HEK293 (cell line): ENCODE results near the gene ABCC3.

Source experiments
- CTCF ChIP-seq: fragments of 450-650 bp; formaldehyde crosslinking; IDR thresholded peaks from 2 replicates; pipeline ENCODE4 v1.5.1; 2016; ENCODE audit warnings: missing biosample characterization, missing genetic modification characterization
- GFI1B ChIP-seq: fragments of 450-650 bp; formaldehyde crosslinking; IDR thresholded peaks from 2 replicates; pipeline ENCODE4 v1.5.1; 2016; ENCODE audit warnings: missing biosample characterization, missing genetic modification characterization
- MEIS1 ChIP-seq: sonication (generic); formaldehyde crosslinking; IDR thresholded peaks from 2 replicates; pipeline ENCODE4 v1.8.1; 2022; ENCODE audit warnings: missing genetic modification reagents, mild to moderate bottlenecking, borderline replicate concordance
- MYNN ChIP-seq: fragments of 450-650 bp; formaldehyde crosslinking; IDR thresholded peaks from 2 replicates; pipeline ENCODE4 v1.5.1; 2016; ENCODE audit warnings: missing biosample characterization, missing genetic modification characterization, borderline replicate concordance
- PBX3 ChIP-seq: sonication (generic); formaldehyde crosslinking; IDR thresholded peaks from 2 replicates; pipeline ENCODE4 v1.8.1; 2022; ENCODE audit warnings: mild to moderate bottlenecking, moderate library complexity, missing genetic modification reagents
- REST ChIP-seq: fragments of 450-650 bp; formaldehyde crosslinking; IDR thresholded peaks from 2 replicates; pipeline ENCODE4 v1.5.1; 2016; ENCODE audit warnings: missing biosample characterization, missing genetic modification characterization
- SP2 ChIP-seq: fragments of 450-650 bp; formaldehyde crosslinking; IDR thresholded peaks from 2 replicates; pipeline ENCODE4 v1.5.1; 2016; ENCODE audit warnings: missing biosample characterization, missing genetic modification characterization
- TCF7L2 ChIP-seq: IDR thresholded peaks from 2 replicates; pipeline ENCODE4 v1.6.1; 2011; ENCODE audit warnings: low read depth, mild to moderate bottlenecking, inconsistent platforms, low read length, moderate library complexity, borderline replicate concordance
- ZNF155 ChIP-seq: fragments of 450-650 bp; formaldehyde crosslinking; IDR thresholded peaks from 2 replicates; pipeline ENCODE4 v1.5.1; 2016; ENCODE audit warnings: missing biosample characterization, missing genetic modification characterization
- ZNF169 ChIP-seq: fragments of 450-650 bp; formaldehyde crosslinking; IDR thresholded peaks from 2 replicates; pipeline ENCODE4 v1.5.1; 2016; ENCODE audit warnings: missing biosample characterization, missing genetic modification characterization
- ZNF274 ChIP-seq, 2 experiments: fragments of 200-500 bp in 1 of 2; fragments of 450-650 bp in 1 of 2; sonication (Bioruptor generic) in 1 of 2; formaldehyde crosslinking in 1 of 2; IDR thresholded peaks; 2 replicates each; pipeline versions ENCODE4 v1.5.1 to v1.6.1; 2014 to 2016; ENCODE audit warnings: borderline replicate concordance in 1 of 2, inconsistent platforms in 1 of 2, low read length in 1 of 2, missing biosample characterization in 1 of 2, missing genetic modification characterization in 1 of 2
- ZNF292 ChIP-seq: fragments of 450-650 bp; formaldehyde crosslinking; IDR thresholded peaks from 2 replicates; pipeline ENCODE4 v1.5.1; 2016; ENCODE audit warnings: low read depth, missing biosample characterization, missing genetic modification characterization, borderline replicate concordance
- ZNF654 ChIP-seq: fragments of 450-650 bp; formaldehyde crosslinking; IDR thresholded peaks from 2 replicates; pipeline ENCODE4 v1.5.1; 2016; ENCODE audit warnings: low read depth, missing biosample characterization, missing genetic modification characterization
- TF ChIP-seq, protein P1 (sequence below): fragments of 450-650 bp; formaldehyde crosslinking; IDR thresholded peaks from 2 replicates; pipeline ENCODE4 v1.5.1; 2017; ENCODE audit warnings: missing biosample characterization, missing genetic modification characterization

DNA sequence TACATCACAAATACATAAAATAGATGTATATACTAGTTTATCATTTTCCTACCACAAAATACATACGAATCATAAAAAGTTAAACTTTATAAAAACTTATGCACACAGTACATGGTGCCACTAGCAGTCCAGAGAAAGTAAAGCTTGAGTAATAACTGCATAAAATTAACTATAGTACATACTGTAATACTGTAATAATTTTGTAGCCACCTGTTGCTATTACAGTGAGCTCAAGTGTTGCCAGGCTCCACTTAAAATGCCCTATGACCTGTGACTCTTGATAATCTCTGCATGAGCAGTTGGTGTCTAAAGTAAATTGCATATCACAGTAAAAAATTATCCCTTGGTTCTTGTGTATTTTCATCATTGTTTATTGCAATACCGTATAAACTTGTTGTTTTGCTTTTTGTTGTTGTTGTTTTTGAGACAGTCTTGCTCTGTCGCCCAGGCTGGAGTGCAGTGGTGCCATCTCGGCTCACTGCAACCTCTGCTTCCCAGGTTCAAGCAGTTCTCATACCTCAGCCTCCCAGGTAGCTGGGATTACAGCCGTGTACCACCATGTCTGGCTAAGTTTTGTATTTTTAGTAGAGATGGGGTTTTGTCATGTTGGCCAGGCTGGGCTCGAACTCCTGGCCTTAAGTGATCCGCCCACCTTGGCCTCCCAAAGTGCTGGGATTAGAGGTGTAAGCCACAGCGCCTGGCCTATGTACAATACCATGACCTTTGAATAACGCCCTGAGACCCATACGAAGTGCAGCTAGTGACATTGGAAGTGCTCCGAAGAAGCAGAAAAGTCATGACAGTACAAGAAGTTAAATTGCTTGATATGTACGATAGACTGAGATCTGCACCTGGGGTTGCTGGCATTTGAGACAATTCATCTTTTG lies 91.3 kb downstream of the ABCC3 start:
- no peak for TF ChIP-seq PBX3 (CRISPR knock-in tag)
- no peak for TF ChIP-seq REST (tag by site-specific recombination)
- TF ChIP-seq SP2 (tag by site-specific recombination): no peak
- no peak for TF ChIP-seq MEIS1 (CRISPR knock-in tag)
- no peak for TF ChIP-seq GFI1B (tag by site-specific recombination)
- TF ChIP-seq ZNF292 (tag by site-specific recombination): no peak
- TF ChIP-seq CTCF (tag by site-specific recombination): no peak
- TF ChIP-seq ZNF654 (tag by site-specific recombination): no peak
- no peak for TF ChIP-seq ZNF274 (IDR thresholded peaks at IDR 0.05; ENCODE audit: low read length)
- TF ChIP-seq ZNF274 (tag by site-specific recombination; IDR thresholded peaks at IDR 0.05; ENCODE audit: borderline replicate concordance): no peak
- no peak for TF ChIP-seq TCF7L2
- TF ChIP-seq, protein P1, sequence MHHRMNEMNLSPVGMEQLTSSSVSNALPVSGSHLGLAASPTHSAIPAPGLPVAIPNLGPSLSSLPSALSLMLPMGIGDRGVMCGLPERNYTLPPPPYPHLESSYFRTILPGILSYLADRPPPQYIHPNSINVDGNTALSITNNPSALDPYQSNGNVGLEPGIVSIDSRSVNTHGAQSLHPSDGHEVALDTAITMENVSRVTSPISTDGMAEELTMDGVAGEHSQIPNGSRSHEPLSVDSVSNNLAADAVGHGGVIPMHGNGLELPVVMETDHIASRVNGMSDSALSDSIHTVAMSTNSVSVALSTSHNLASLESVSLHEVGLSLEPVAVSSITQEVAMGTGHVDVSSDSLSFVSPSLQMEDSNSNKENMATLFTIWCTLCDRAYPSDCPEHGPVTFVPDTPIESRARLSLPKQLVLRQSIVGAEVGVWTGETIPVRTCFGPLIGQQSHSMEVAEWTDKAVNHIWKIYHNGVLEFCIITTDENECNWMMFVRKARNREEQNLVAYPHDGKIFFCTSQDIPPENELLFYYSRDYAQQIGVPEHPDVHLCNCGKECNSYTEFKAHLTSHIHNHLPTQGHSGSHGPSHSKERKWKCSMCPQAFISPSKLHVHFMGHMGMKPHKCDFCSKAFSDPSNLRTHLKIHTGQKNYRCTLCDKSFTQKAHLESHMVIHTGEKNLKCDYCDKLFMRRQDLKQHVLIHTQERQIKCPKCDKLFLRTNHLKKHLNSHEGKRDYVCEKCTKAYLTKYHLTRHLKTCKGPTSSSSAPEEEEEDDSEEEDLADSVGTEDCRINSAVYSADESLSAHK (tag by site-specific recombination): no peak
- TF ChIP-seq MYNN (tag by site-specific recombination): no peak
- no peak for TF ChIP-seq ZNF155 (tag by site-specific recombination)
- TF ChIP-seq ZNF169 (tag by site-specific recombination): no peak
